Panc1 (cell line): ENCODE measurements around the gene KIAA1671. TPM values are rescaled to one million over a fixed set of nuclear protein-coding genes. Genes with fewer than 3 reads are reported as not detected.

Experiments used
- ATAC-seq: fragments of 200-7000 bp; cut with Tn5 transposase; 2 replicates; pipeline ENCODE4 v1.9.1; 2020; ENCODE audit warnings: mild to moderate bottlenecking, moderate library complexity
- BruUV-seq: library from RNA; stranded (reverse); fragments of 400-500 nt; replicated peaks from 2 replicates; lab custom pipeline; 2021; lab: Mats Ljungman, UMichigan
- CTCF ChIA-PET: fragments of 300-600 bp; sonication (Branson Sonifier 250); formaldehyde crosslinking; loops from one replicate; lab custom pipeline; 2022; ENCODE audit warnings: antibody characterized with exemption; lab: Charles Lee
- POLR2A ChIA-PET: fragments of 300-600 bp; sonication (Branson Sonifier 250); formaldehyde crosslinking; loops from one replicate; lab custom pipeline; 2022; ENCODE audit warnings: antibody characterized with exemption; lab: Charles Lee
- DNase-seq: peaks from one replicate; pipeline ENCODE4 v3.0.0-alpha.2; 2010; ENCODE audit warnings: low read depth, low spot score
- H3K27ac ChIP-seq: 2 replicates; pipeline ENCODE4 v1.5.1; 2011; ENCODE audit warnings: mild to moderate bottlenecking, low read length, inconsistent platforms
- H3K27me3 ChIP-seq: fragments of 200-500 bp; sonication (Bioruptor generic); 2 replicates; pipeline ENCODE4 v1.6.0; 2014; ENCODE audit warnings: low read length, inconsistent platforms; ENCODE audit not compliant: control insufficient read depth, insufficient read depth
- H3K36me3 ChIP-seq: fragments of 200-500 bp; sonication (Bioruptor generic); 2 replicates; pipeline ENCODE4 v1.5.1; 2014; ENCODE audit warnings: inconsistent platforms, mild to moderate bottlenecking, low read length, moderate library complexity; ENCODE audit not compliant: control insufficient read depth, insufficient read depth
- H3K4me1 ChIP-seq: 2 replicates; pipeline ENCODE4 v1.5.1; 2011; ENCODE audit warnings: inconsistent platforms, mild to moderate bottlenecking, low read length, moderate library complexity; ENCODE audit not compliant: control insufficient read depth, insufficient read depth
- H3K4me3 ChIP-seq, 2 experiments: 2 replicates each; pipeline ENCODE4 v1.5.1; 2011 to 2012; ENCODE audit warnings: low read depth in 2 of 2, low read length in 2 of 2, mild to moderate bottlenecking in 2 of 2, inconsistent platforms in 1 of 2, moderate library complexity in 1 of 2
- H3K9me3 ChIP-seq: fragments of 200-500 bp; sonication (Bioruptor generic); 2 replicates; pipeline ENCODE4 v1.5.1; 2014; ENCODE audit warnings: low read depth, mild to moderate bottlenecking, inconsistent platforms, low read length, moderate library complexity; ENCODE audit not compliant: control insufficient read depth, insufficient read depth
- POLR2AphosphoS5 ChIP-seq: IDR thresholded peaks from 2 replicates; pipeline ENCODE4 v1.6.1; 2012; ENCODE audit warnings: mild to moderate bottlenecking, low read depth, low read length, moderate library complexity
- SIN3A ChIP-seq: IDR thresholded peaks from 2 replicates; pipeline ENCODE4 v1.6.1; 2012; ENCODE audit warnings: low read depth, mild to moderate bottlenecking, low read length, moderate library complexity, borderline replicate concordance; ENCODE audit not compliant: insufficient read depth
- TCF7L2 ChIP-seq: IDR thresholded peaks from 2 replicates; pipeline ENCODE4 v1.6.1; 2011; ENCODE audit warnings: mild to moderate bottlenecking, low read depth, low read length, inconsistent platforms
- in situ Hi-C: cut with HindIII; loops from 2 replicates; pipeline ENCODE4 v1.10.0; 2016; ENCODE audit warnings: low sequenced_read_pairs, low pct_unique_long_range_greater_than_20kb
- intact Hi-C: fragments of 100-400 bp; cut with micrococcal nuclease; formaldehyde crosslinking; loops from one replicate; pipeline ENCODE4 v1.10.0; 2022; ENCODE audit not compliant: unreplicated experiment
- total RNA-seq: library from RNA; stranded (reverse); gene quantifications from one replicate; pipeline ENCODE4 v1.2.1, GENCODE V29; 2021; ENCODE audit not compliant: unreplicated experiment
- TF ChIP-seq, protein P1 (sequence below): fragments of 450-650 bp; IDR thresholded peaks from 2 replicates; pipeline ENCODE4 v1.5.1; 2017; ENCODE audit warnings: mild to moderate bottlenecking
- TF ChIP-seq, protein P2 (sequence below), 2 experiments: IDR thresholded peaks; 2 replicates each; pipeline ENCODE4 v1.6.1; 2011 to 2012; ENCODE audit warnings: low read depth in 2 of 2, control low read depth in 1 of 2, low read length in 1 of 2, mild to moderate bottlenecking in 1 of 2, moderate library complexity in 1 of 2; ENCODE audit not compliant: insufficient read depth in 1 of 2

The KIAA1671 gene
- total RNA-seq, 1 experiment from 2014 or later, result 48.1 TPM

DNA sequence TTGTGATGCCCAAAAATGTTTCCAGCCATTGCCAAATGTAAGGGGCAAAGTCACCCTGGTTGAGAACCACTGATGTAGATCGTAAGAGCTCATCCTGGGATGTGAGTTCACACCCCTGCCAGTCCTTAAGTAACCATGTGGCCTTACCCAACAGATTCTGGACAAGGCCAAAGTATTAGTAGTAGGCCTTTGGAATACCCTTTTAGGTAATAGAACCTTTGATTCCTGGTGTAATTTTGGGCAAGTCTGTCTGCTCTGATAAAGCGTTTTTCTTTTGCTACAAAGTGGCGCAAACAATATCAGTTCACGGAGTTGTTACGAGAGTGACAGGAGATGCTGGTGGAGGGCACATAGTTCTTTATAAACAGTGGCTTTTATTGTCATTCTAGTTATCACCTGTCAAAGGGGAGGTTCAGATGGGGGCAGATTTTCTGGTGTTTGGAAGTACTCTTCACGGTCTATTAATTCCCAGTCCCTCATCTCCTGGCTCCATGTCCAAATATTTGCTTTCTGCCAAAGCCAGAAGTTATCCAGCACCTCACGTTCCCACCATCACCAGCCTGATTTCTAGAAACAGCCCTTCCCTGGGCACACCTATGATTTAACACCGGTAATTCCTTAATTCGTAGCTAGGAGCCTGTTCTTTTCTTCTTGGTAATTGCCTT is 173.3 kb downstream of the KIAA1671 start:
- DNase-seq, result no peak
- in situ Hi-C loops (no loop called here), intact Hi-C loops (no loop called here)
- Histone ChIP-seq H3K4me3 (no peak overlapping the region), H3K36me3 (no peaks in the 10 kb centered on the region), H3K27me3 (no peaks in the 10 kb centered on the region), H3K27ac (no peak overlapping the region), H3K9me3 (no peaks in the 10 kb centered on the region), H3K4me1 (no peaks in the 10 kb centered on the region)
- no peak for ATAC-seq
- ChIA-PET CTCF (no interaction called here), POLR2A (no interaction called here)
- no TSS peak for BruUV-seq
- TF ChIP-seq POLR2AphosphoS5 (no peak), SIN3A (no peak), TCF7L2 (no peak)
- TF ChIP-seq, protein P1, sequence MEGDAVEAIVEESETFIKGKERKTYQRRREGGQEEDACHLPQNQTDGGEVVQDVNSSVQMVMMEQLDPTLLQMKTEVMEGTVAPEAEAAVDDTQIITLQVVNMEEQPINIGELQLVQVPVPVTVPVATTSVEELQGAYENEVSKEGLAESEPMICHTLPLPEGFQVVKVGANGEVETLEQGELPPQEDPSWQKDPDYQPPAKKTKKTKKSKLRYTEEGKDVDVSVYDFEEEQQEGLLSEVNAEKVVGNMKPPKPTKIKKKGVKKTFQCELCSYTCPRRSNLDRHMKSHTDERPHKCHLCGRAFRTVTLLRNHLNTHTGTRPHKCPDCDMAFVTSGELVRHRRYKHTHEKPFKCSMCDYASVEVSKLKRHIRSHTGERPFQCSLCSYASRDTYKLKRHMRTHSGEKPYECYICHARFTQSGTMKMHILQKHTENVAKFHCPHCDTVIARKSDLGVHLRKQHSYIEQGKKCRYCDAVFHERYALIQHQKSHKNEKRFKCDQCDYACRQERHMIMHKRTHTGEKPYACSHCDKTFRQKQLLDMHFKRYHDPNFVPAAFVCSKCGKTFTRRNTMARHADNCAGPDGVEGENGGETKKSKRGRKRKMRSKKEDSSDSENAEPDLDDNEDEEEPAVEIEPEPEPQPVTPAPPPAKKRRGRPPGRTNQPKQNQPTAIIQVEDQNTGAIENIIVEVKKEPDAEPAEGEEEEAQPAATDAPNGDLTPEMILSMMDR, result no peak
- TF ChIP-seq, protein P2, sequence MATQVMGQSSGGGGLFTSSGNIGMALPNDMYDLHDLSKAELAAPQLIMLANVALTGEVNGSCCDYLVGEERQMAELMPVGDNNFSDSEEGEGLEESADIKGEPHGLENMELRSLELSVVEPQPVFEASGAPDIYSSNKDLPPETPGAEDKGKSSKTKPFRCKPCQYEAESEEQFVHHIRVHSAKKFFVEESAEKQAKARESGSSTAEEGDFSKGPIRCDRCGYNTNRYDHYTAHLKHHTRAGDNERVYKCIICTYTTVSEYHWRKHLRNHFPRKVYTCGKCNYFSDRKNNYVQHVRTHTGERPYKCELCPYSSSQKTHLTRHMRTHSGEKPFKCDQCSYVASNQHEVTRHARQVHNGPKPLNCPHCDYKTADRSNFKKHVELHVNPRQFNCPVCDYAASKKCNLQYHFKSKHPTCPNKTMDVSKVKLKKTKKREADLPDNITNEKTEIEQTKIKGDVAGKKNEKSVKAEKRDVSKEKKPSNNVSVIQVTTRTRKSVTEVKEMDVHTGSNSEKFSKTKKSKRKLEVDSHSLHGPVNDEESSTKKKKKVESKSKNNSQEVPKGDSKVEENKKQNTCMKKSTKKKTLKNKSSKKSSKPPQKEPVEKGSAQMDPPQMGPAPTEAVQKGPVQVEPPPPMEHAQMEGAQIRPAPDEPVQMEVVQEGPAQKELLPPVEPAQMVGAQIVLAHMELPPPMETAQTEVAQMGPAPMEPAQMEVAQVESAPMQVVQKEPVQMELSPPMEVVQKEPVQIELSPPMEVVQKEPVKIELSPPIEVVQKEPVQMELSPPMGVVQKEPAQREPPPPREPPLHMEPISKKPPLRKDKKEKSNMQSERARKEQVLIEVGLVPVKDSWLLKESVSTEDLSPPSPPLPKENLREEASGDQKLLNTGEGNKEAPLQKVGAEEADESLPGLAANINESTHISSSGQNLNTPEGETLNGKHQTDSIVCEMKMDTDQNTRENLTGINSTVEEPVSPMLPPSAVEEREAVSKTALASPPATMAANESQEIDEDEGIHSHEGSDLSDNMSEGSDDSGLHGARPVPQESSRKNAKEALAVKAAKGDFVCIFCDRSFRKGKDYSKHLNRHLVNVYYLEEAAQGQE (IDR thresholded peaks at IDR 0.05; ENCODE audit: insufficient read depth in 1 of 2, low read depth in 2 of 2, low read length in 1 of 2), result no peak

DNA sequence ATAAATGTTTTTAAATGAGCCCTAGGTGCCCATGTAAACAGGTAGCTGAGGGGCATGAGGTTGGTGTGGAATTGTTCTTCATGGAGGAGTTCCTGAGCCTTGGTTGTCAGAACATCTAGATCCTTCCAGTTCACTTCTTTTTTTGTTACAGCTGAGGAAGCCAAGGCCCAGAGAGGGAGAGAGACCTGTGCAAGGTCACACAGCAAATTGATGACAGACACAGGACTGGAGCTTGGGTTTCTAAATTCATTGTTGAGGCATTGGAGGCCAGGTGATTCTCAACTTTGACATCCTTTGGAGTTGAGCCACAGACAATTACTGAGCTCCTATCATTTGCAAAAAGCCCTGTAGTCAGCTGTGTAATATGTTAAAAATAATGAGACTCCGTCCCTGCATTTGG is 174.0 kb downstream of the KIAA1671 start:
- Histone ChIP-seq H3K27ac (no peak overlapping the region), H3K27me3 (no peaks in the 10 kb centered on the region), H3K9me3 (no peaks in the 10 kb centered on the region), H3K4me3 (no peak overlapping the region), H3K36me3 (no peaks in the 10 kb centered on the region), H3K4me1 (no peaks in the 10 kb centered on the region)
- no TSS peak for BruUV-seq
- POLR2A ChIA-PET, result no interaction called here
- CTCF ChIA-PET, result no interaction called here
- intact Hi-C loops, result no loop called here
- DNase-seq (no peak), ATAC-seq (no peak)
- TF ChIP-seq, protein P2 (IDR thresholded peaks at IDR 0.05; ENCODE audit: insufficient read depth in 1 of 2, low read depth in 2 of 2, low read length in 1 of 2), result no peak
- TF ChIP-seq SIN3A, result no peak
- TF ChIP-seq, protein P1, result no peak
- TF ChIP-seq POLR2AphosphoS5, result no peak
- TF ChIP-seq TCF7L2, result no peak
- in situ Hi-C loops, result no loop called here
